ENCODE results near the gene LHPP. TPM values are rescaled to one million over a fixed set of nuclear protein-coding genes. Genes with fewer than 3 reads are reported as not detected.
"Not testable (repeated sequence)": the region's sequence is repeated elsewhere in the genome, so short reads cannot be mapped to it uniquely, and the experiment has no call there.

LHPP gene
- total RNA-seq, 2 experiments from 2014 or later: 7.8 to 8.2 TPM

- Mint-ChIP-seq H3K27me3 (no peaks in the 10 kb centered on the region), H3K9me3 (no peaks in the 10 kb centered on the region), H3K4me3 (no peak overlapping the region), H3K27ac (no peak overlapping the region), H3K36me3 (no peaks in the 10 kb centered on the region), H3K4me1 (no peaks in the 10 kb centered on the region)
- DNase-seq: no peak
Observed at GRCh38 chr10:124602121-124602561, 140.5 kb downstream of the LHPP start.

- Mint-ChIP-seq H3K27ac (no peak overlapping the region), H3K4me1 (no peaks in the 10 kb centered on the region), H3K4me3 (no peak overlapping the region), H3K27me3 (no peaks in the 10 kb centered on the region), H3K36me3 (no peaks in the 10 kb centered on the region), H3K9me3 (no peaks in the 10 kb centered on the region)
- no peak for DNase-seq
Observed at GRCh38 chr10:124602646-124603365, 141.2 kb downstream of the LHPP start.

- no peak for DNase-seq
- Mint-ChIP-seq H3K27me3 (no peaks in the 10 kb centered on the region), H3K27ac (no peak overlapping the region), H3K9me3 (no peaks in the 10 kb centered on the region), H3K4me1 (no peaks in the 10 kb centered on the region), H3K36me3 (no peaks in the 10 kb centered on the region), H3K4me3 (no peak overlapping the region)
Observed at GRCh38 chr10:124603376-124604213, 142.0 kb downstream of the LHPP start.

- Mint-ChIP-seq H3K27me3 (no peaks in the 10 kb centered on the region), H3K9me3 (no peaks in the 10 kb centered on the region), H3K36me3 (no peaks in the 10 kb centered on the region), H3K4me3 (no peak overlapping the region), H3K27ac (no peak overlapping the region), H3K4me1 (no peaks in the 10 kb centered on the region)
- DNase-seq: no peak
Observed at GRCh38 chr10:124604214-124605000, 142.8 kb downstream of the LHPP start.

GRCh38 chr10:124605001-124605370 is 143.4 kb downstream of the LHPP start:
- H3K27ac Mint-ChIP-seq: no peak overlapping the region

GRCh38 chr10:124605481-124605855 is 143.8 kb downstream of the LHPP start:
- no peak for DNase-seq
- Mint-ChIP-seq H3K9me3 (no peaks in the 10 kb centered on the region), H3K36me3 (no peaks in the 10 kb centered on the region), H3K4me1 (no peaks in the 10 kb centered on the region), H3K27me3 (no peaks in the 10 kb centered on the region), H3K4me3 (no peak overlapping the region), H3K27ac (peak overlapping the region; percentile 6)

More at GRCh38 chr10:124605001-124605370, 143.4 kb downstream of the LHPP start:
- no peaks in the 10 kb centered on the region for H3K9me3 Mint-ChIP-seq
- H3K4me3 Mint-ChIP-seq: no peak overlapping the region
- no peaks in the 10 kb centered on the region for H3K4me1 Mint-ChIP-seq
- no peak for DNase-seq
- H3K27me3 Mint-ChIP-seq: no peaks in the 10 kb centered on the region
- no peaks in the 10 kb centered on the region for H3K36me3 Mint-ChIP-seq

GRCh38 chr10:124605856-124606812 is 144.5 kb downstream of the LHPP start:
- Mint-ChIP-seq H3K9me3 (no peaks in the 10 kb centered on the region), H3K27ac (no peak overlapping the region), H3K36me3 (no peaks in the 10 kb centered on the region), H3K27me3 (no peaks in the 10 kb centered on the region), H3K4me3 (no peak overlapping the region), H3K4me1 (peaks cover 2% of the 10 kb centered on the region)
- no peak for DNase-seq

- Mint-ChIP-seq H3K27ac (no peak overlapping the region), H3K4me1 (peaks cover 9% of the 10 kb centered on the region), H3K9me3 (no peaks in the 10 kb centered on the region), H3K4me3 (no peak overlapping the region), H3K27me3 (no peaks in the 10 kb centered on the region), H3K36me3 (no peaks in the 10 kb centered on the region)
- DNase-seq: no peak
Observed at GRCh38 chr10:124606822-124607221, 145.2 kb downstream of the LHPP start.

GRCh38 chr10:124607693-124608092 is 146.1 kb downstream of the LHPP start:
- H3K27me3 Mint-ChIP-seq: no peaks in the 10 kb centered on the region
- DNase-seq: no peak
- H3K4me1 Mint-ChIP-seq: peaks cover 16% of the 10 kb centered on the region
- no peak overlapping the region for H3K27ac Mint-ChIP-seq
- no peaks in the 10 kb centered on the region for H3K36me3 Mint-ChIP-seq
- H3K9me3 Mint-ChIP-seq: no peaks in the 10 kb centered on the region
- H3K4me3 Mint-ChIP-seq: no peak overlapping the region

GRCh38 chr10:124608093-124608721 is 146.6 kb downstream of the LHPP start:
- DNase-seq: no peak
- Mint-ChIP-seq H3K27ac (no peak overlapping the region), H3K4me3 (no peak overlapping the region), H3K27me3 (no peaks in the 10 kb centered on the region), H3K36me3 (no peaks in the 10 kb centered on the region), H3K9me3 (no peaks in the 10 kb centered on the region), H3K4me1 (peaks cover 16% of the 10 kb centered on the region)

- DNase-seq: no peak
- H3K27ac Mint-ChIP-seq: no peak overlapping the region
- H3K4me1 Mint-ChIP-seq: peaks cover 27% of the 10 kb centered on the region
- H3K9me3 Mint-ChIP-seq: no peaks in the 10 kb centered on the region
- H3K27me3 Mint-ChIP-seq: no peaks in the 10 kb centered on the region
- no peak overlapping the region for H3K4me3 Mint-ChIP-seq
- H3K36me3 Mint-ChIP-seq: no peaks in the 10 kb centered on the region
Observed at GRCh38 chr10:124609698-124610097, 148.1 kb downstream of the LHPP start.

- not testable (repeated sequence) for H3K27ac Mint-ChIP-seq, H3K27me3 Mint-ChIP-seq
- peaks cover 29% of the 10 kb centered on the region for H3K4me1 Mint-ChIP-seq
Observed at GRCh38 chr10:124610186-124610585, 148.6 kb downstream of the LHPP start.

GRCh38 chr10:124610851-124611250 is 149.2 kb downstream of the LHPP start:
- DNase-seq, H3K4me3 Mint-ChIP-seq, H3K9me3 Mint-ChIP-seq, H3K27ac Mint-ChIP-seq, H3K36me3 Mint-ChIP-seq, H3K27me3 Mint-ChIP-seq: not testable (repeated sequence)
- peaks cover 30% of the 10 kb centered on the region for H3K4me1 Mint-ChIP-seq

More at GRCh38 chr10:124610186-124610585, 148.6 kb downstream of the LHPP start:
- not testable (repeated sequence) for DNase-seq, H3K36me3 Mint-ChIP-seq, H3K4me3 Mint-ChIP-seq, H3K9me3 Mint-ChIP-seq

- Mint-ChIP-seq H3K9me3 (no peaks in the 10 kb centered on the region), H3K4me3 (no peak overlapping the region), H3K27ac (no peak overlapping the region), H3K36me3 (no peaks in the 10 kb centered on the region), H3K27me3 (no peaks in the 10 kb centered on the region), H3K4me1 (peaks cover 32% of the 10 kb centered on the region)
- DNase-seq: peak; percentile 34
Observed at GRCh38 chr10:124611738-124612137, 150.1 kb downstream of the LHPP start.

Measured in activated naive CD8-positive, alpha-beta T cell treated with anti-CD3 and anti-CD28 coated beads for 36 hours (primary cell).